Measurements from ENCODE around the gene TBXA2R.
"Not testable (repeated sequence)": the region's sequence is repeated elsewhere in the genome, so short reads cannot be mapped to it uniquely, and the experiment has no call there.

Gene TBXA2R

DNA sequence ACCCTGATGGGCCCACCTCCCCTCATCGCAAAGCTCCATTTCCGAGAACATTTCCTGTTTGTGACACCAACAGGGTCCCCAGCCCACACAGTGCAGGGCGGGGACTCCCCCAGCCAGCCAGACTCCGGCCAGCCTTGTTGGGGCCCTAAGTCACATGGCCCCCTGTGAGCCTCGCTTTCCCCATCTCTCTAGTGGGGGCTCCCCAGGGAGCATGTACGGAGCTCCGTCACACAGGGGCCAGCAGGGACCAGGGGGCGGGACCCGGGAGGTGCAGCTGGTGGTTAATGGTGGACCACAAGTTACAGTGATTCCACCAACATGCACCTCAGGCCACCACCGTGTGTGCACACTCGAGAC lies 1.7 kb downstream of the TBXA2R start:
- DNase-seq = no peak

DNA sequence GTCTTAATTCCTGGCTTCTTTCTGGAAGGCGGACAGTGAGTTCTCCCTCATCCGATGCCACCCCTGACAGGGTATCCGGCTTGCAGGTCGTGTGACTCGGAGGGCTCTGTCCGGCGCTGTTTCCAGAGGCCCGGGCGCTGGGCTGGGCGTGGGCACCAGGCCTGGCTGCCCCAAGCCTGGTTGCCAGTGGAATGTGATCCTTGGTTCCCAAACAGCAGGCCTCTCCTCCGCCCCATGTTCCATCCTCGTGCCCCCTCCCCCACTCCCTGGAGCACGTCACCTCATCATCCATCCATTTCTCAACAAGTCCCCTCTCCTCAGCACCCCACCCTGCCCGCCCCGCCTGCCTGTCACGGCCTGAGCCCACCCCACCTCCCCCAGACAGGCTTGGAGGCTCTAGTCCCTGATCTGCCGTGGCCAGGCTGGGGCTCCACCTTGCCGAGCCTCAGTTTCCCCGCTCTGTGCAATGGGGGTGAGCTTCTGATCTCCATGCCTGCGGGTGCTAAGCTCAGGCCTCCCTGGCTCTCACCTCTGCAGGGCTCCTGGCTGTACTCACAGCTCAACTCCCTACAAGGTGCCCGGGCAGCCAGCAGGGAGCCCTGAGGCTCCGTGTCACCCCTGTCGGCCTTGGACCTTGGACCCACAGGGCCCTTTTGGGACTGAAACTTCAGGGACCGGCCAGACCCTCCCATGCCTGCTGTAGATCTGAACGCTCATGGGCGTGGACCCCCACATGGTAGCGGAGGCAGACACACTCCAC lies 2.3 kb downstream of the TBXA2R start:
- DNase-seq = no peak

DNA sequence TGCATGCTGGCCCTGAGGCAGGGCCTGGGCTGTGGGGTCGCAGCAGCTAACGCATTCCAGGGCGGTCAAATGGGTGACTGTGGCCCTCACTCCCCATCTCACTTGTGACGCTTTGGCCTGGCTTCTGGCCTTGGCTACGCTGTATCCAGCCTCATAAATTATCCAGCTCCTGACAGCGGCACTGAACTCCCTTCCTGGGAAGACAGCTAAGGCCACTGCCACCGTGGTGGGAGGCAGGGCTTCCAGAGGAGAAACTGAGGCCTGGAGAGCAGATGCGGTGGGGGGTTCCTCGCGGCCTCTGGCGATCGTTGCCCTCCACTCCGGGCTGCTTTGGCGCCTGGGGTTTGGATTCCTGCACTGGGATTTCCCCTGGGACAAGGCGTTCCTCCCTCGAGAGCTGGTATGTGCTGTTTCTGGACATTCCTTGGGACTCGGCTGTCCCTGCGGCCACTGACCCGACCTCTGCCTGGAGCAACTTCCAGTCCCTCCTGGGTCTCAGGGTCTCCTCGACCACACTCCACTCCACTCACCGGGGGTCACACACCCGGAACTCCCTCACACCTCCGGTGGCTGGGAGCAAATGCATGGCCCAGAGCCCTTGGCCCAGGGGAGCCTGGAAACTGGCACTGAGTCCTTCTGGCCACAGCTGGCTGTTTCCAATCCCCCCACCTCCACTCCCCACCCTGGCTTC lies 3.4 kb downstream of the TBXA2R start:
- DNase-seq = no peak

DNA sequence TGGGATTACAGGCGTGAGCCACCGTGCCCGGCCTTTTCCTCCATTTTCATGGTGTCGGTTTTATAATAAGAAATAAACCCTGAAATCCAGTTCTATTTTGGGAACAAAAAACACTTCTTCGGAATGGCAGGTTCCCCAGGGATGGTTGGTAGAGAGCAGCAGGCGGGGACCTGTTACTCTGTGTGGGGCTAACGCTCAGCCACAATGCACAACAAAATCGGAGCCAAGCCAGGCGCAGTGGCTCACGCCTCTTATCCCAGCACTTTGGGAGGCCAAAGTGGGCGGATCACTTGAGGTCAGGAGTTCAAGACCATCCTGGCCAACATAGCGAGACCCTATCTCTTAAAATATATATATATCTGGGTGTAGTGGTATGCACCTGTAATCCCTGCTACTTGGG lies 5.7 kb downstream of the TBXA2R start:
- DNase-seq = no peak

DNA sequence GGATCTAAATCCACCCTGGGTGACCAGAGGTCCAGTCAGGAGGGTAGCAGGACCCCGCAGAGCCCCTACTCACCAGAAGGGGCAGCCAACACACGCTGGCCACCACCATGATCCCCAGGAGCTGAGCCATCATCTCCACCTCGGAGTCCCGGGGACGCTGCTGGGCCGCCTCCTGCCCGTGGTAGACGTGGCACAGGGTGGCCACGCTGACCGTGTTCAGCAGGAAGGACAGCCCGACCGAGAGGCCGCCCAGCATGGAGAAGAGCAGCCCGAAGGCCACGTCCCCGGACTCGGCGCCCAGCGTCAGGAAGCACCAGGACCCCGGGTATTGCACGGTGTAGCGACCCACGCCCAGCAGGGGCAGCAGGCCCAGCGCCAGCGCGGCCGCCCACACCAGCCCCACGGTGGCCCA lies 6.9 kb downstream of the TBXA2R start:
- DNase-seq = no peak

DNA sequence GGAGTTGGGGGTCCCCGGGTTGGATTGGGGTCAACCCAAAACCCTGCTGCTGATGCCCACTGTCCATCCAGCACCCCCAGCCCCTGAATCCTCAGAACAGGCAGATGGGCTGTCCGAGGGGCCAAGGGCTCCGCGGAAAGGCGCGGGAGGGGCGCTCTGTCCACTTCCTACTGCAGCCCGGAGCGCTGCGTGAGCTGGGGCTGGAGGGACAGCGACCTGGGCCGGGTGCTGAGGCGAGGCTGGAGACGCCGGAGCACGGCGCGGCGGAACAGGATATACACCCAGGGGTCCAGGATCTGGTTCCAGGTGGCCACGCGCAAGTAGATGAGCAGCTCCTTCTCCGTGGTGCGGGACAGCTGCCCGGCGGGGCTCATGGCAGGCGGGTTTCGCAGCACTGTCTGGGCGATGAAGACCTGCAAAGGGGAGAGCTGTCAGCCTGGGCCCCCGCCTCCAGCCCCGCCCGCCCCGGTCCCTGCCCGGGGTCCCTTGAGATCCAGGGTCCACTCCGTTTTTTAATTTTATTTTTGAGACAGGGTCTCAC lies 11.1 kb downstream of the TBXA2R start:
- DNase-seq = no peak

DNA sequence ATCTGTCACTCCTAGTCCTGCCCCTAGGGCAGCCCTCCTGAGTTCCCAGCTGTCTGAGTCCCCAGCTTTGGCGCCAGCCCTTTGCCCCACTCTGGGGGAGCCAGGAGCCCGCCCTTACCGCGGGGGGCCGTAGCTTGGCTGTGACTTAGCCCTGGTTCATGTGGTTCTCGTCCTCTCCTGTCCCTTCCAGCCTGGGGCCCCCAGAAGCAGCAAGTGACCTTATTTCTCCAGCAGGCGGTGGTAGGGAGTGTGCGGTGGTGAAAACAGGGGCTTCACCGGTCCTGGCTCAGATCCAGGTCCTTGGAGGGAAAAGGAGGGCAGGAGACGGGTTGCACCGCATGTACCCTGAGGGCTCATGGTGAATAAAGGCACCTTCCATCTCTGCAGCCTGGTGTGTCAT lies 13.5 kb downstream of the TBXA2R start:
- no peak for DNase-seq

DNA sequence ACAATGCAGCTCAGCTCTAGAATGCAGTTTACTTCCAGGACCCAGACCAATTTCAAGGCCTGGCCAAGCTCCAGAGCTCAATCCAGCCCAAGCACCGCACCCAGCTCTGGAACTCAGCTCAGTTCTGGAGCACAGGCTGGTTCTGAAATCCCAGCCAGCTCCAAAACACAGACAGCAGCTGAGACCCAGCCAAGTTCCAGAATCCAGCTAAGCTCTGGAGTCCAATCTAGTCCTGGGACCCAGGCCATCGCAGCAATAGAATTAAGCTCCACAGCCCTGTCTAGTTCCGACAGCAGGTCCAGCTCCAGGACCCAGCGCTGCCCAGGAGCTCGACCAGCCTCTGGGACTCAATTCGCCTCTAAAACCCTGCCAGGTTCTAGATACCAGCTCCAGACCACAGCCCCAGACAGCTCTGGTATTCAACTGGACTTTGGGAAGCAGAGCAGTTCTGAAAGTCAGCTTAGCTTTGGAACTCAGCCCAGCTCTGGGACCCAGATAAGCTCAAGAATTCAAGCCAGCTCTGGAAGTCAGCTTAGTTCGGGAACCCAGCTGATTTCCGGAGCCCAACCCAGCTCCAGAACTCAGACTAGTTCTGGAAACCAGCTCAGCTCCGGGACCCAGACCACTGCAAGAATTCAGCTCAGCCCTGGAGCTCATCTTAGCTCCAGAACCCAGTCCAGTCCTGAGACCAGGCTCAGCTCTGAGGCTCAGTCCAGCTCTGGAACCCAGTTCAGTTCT lies 14.6 kb downstream of the TBXA2R start:
- DNase-seq = no peak

DNA sequence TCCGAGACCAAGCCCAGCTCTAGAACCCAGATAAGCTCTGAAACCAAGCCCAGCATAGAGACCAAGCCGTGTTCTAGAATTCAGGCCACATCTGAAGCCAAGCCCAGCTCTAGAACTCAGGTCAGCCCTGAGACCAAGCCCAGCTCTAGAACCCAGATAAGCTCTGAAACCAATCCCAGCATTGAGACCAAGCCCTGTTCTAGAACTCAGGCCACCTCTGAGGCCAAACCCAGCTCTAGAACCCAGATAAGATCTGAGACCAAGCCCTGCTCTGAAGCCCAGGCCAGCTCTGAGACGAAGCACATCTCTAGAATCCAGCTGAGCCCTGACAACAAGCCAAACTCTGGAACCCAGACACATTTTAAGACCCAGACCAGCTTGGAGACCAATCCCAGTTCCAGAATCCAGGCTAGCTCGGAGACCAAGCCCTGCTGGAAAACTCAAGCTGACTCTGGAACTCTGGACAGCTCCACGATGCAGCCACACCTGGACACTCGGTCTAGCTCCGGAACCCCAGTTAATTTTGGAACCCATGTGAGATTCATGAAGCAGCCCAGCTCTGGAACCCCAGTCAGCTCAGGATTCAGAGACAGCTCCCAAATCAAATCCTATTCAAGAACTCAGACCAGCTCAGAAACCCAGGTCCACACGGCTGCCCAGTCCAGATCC lies 15.6 kb downstream of the TBXA2R start:
- DNase-seq = no peak

DNA sequence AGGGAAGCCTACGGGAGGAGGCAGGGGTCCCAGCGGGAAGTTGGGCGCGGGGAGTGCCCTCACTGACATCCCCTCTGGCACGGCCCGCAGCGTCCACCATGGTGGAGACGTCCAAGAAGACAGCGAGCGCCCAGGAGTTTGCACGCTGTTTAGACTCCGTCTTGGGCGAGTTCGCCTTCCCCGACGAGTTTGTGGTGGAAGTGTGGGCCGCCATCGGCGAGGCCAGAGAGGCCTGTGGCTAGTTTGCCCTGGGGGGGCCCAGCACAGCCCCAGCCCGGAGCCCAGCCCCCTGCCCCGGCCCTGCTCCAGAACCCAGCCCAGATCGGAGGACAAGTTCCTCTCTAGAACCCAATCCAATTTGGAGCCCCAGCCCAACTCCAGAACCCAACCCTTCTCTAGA lies 16.7 kb downstream of the TBXA2R start:
- DNase-seq = no peak

DNA sequence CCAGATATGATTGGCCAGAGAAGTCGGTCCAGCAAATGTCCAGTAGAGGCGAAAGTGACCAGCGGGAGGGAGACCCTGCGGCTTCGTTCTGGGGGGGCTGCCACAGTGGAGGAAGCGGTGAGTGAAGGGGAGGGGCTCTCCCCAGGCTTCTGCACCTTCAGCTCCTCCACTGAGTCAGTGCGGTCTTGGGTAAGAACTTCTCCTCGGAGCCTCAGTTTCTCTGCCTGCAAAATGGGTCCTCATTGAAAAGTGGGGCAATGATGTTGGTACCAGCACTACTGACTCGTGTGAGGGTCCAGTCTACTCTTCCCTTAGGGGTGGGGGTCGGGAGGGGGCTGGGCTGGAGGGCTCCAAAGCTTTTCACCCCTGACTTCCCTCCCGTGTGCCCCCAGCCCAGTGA lies 17.2 kb downstream of the TBXA2R start:
- DNase-seq = no peak

DNA sequence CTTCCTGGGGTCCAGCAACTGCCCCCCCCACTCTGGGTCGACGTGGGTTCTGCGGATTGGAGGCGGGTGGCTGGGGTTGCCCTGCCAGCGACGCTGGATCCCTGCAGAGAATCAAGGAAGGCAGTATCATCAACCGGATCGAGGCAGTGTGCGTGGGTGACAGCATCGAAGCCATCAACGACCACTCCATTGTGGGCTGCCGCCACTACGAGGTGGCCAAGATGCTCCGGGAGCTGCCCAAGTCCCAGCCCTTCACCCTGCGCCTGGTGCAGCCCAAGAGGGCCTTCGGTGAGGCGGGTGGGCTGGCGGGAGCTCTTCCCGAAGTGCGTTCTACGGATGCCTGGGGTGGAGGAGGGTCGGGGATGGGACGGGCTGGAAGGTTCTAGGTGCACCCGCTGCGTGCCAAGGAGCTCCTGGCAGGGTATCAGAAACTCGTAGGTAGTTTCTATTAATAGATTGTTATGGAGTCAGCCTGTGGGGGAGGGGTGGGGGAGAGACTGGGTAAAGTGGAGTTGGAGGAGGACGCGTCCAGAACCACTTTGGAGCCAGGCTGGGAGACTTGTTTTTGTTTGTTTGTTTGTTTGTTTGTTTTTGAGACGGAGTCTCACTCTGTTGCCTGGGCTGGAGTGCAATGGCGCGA lies 19.8 kb downstream of the TBXA2R start:
- DNase-seq = no peak

DNA sequence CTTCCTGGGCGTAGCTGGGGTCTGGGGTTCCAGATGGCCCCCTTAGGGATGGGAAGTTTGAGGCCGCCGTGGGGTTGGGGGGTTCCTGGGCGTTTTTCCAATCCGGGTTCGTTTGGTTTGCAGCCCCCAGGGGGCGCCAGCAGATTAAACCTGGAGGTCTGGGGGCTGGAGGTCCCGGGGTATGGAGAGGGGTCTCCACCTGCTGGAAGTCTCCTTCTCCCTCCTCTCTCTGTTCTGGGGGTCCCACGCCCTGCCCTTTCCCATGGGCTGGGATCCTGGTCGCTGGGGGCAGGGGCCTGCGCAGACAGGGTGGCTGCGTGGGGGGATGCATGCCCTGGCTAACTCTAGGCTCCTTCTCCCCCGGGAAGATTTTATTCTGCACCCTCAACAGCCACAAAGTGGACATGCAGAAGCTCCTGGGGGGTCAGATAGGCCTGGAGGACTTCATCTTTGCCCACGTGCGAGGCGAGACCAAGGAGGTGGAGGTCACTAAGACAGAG lies 20.5 kb downstream of the TBXA2R start:
- no peak for DNase-seq

DNA sequence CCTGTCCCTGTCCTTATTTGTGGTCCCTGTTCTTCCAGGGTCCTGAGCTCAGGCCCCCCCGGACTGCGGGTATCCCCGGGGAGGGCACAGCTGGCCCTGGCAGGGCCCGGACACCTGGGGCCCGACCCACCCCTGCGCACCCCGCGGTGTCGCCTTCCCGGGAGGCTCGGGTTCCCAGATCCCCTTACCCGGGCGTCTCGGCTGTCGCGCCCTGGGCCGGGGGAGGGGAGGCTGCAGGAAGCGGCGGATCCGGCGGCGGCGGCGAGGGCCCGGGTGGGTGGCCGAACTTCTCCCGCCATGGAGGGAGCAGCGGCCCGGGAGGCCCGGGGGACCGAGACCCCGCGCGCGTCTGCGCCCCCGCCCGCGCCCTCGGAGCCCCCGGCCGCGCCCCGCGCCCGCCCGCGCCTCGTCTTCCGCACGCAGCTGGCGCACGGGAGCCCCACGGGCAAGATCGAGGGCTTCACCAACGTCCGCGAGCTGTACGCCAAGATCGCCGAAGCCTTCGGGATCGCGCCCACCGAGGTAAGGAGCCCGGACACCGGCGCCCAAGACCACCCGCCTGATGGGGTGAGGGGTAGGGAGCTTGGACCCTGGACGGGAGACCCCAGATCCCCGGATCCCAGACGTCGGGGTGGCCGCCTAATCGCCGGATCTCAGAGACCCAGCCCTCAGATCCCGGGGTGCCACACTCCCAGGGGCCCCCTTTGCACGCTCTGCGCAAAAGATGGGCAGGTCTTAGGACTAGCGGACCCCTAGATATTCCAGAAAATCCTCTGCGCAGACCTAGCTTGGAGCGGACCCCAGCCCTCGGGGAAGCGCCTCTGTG lies 21.2 kb downstream of the TBXA2R start, which contains the start of gene GIPC3:
GIPC3 (plus strand) TSS at position 178 of the 826 bp plus-strand sequence; CDS start at position 298, 120 bp downstream.
- no peak for DNase-seq

DNA sequence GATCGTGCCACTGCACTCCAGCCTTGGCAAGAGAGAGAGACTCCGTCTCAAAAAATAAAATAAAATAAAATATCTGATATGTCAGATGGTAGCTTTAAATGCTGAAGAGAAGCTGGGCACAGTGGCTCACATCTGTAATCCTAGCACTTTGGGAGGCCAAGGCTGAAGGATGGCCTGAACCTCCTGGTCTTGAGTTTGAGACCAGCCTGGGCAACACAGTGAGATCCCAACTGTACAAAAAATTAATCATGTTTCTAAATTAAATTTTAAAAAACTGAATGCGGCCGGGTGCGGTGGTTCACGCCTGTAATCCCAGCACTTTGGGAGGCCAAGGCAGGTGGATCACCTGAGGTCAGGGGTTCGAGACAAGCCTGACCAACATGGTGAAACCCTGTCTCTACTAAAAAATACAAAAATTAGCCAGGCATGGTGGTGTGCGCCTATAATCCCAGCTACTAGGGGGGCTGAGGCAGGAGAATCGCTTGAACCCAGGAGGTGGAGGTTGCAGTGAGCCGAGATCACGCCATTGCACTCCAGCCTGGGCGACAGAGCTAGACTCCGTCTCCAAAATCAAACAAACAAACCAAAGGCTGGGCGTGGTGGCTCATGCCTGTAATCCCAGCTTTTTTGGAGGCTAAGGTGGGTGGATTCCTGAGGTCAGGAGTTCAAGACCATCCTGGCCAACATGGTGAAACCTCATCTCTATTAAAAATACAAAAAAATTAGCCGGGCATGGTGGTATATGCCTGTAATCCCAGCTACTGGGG lies 22.5 kb downstream of the TBXA2R start:
- not testable (repeated sequence) for DNase-seq

DNA sequence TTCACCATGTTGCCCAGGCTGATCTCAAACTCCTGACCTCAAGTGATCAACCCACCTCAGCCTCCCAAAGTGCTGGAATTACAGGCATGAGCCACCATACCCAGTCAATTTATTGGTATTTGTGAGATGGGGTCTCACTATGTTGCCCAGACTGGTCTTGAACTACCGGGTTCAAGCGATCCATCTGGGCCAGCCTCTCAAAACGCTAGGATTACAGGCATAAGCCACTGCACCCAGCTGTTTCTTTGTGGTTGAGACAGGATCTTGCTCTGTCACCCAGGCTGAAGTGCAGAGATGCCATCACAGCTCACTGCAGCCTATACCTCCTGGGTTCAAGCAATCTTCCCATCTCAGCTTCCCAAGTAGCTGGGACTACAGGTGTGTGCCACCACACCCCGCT lies 24.9 kb downstream of the TBXA2R start:
- DNase-seq = not testable (repeated sequence)

DNA sequence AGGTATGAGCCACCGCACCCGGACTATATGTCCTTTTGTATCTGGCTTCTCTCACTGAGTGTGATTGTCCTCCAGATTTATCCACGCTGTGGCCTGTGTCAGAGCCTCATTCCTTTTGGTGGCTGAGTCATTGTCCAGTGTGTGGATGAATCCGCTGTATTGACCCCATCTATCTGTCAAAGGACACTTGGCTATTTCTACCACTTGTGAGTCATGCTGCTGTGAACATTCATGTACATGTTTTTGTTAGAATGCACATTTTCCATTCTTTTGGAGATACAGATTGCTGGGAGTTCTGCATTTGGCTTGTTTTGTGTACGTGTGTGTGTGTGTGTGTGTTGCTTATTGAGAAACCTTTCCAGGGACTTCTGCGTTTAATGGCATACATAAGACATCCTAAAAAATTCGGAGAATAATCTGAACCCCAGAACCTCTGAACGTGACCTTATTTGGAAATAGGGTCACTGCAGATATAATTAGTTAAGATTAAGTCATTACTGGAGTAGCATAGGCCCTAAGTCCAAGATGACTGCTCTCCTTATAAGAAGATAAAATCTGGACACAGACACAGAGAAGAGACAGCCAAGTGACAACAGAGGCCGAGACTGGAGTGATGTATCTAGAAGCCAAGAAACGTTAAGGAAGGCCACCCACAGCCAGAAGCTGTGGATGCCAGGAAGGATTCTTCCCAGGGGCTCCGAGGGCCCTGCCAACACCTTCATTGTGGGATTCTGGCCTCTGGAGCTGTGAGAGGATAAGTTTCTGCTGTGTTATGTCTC lies 26.3 kb downstream of the TBXA2R start:
- DNase-seq = no peak

DNA sequence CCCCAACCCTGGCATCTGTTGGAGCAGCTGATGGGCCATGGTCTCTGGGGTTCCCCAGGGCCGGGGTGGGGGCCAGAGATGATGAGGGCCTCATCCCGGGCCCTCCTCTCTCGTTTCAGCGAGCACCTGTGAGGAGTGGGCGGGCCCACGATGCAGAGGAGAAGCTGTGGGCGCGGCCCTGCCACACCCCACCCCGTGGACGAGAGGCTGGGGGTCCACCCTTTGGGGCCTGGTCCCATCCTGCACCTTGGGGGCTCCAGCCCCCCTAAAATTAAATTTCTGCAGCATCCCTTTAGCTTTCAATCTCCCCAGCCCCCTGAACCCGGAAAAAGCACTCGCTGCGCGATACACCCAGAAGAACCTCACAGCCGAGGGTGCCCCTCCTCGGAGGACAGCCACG lies 28.3 kb downstream of the TBXA2R start:
- no peak for DNase-seq

DNA sequence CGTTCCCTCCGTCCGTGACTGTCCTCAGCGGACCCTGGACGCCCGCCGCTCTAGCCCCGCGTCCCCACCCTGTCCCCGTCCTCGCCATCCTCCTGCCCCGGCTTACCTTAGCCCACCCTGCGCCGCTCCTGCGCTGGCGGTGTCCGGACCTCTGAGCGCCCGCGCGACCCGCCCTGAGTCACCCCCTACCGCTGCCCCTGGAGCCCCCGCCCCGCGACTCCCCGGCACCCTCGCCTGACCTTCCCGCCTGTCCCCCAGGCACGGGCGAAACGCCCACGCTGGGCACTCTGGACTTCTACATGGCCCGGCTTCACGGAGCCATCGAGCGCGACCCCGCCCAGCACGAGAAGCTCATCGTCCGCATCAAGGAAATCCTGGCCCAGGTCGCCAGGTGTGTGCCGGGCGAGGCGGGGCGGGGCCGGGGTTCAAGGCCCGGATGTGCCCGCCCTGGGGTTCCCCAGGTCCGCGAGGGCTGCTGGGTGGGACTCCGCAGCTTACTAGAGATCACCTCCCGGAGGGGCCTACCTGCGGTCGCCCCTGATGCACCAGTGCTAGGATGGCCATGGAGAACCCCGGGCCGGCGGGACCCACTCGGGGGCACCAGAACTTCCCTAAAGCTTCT lies 28.8 kb downstream of the TBXA2R start:
- DNase-seq = no peak
